Lung (tissue), 12 donors: ENCODE results near the gene ZNF335. TPM values are rescaled to one million over a fixed set of nuclear protein-coding genes. Genes with fewer than 3 reads are reported as not detected.

Experiments used
- ATAC-seq: fragments of 200-7000 bp; cut with Tn5 transposase; one replicate; pipeline ENCODE4 v1.9.1; 2020; ENCODE audit warnings: moderate number of reproducible peaks; ENCODE audit not compliant: insufficient read depth, low FRiP score
- DNase-seq, 3 donors: peaks; one replicate each; pipeline ENCODE4 v3.0.0-alpha.2; 2013 to 2017
- H3K27ac ChIP-seq, 2 donors: one replicate each; pipeline ENCODE4 v1.5.1; 2013; ENCODE audit warnings: mild to moderate bottlenecking in 2 of 2, moderate library complexity in 2 of 2, control low read depth in 1 of 2, inconsistent platforms in 1 of 2, low read depth in 1 of 2, low read length in 1 of 2
- H3K27me3 ChIP-seq, 3 donors: one replicate each; pipeline ENCODE4 v1.5.1; 2013; ENCODE audit warnings: low read length in 2 of 3; ENCODE audit not compliant: control insufficient read depth in 3 of 3, insufficient read depth in 3 of 3
- H3K36me3 ChIP-seq, 4 donors: one replicate each; pipeline ENCODE4 v1.5.1; 2013; ENCODE audit warnings: low read length in 4 of 4, mild to moderate bottlenecking in 1 of 4, moderate library complexity in 1 of 4; ENCODE audit not compliant: control insufficient read depth in 4 of 4, insufficient read depth in 4 of 4
- H3K4me1 ChIP-seq, 5 donors: one replicate each; pipeline ENCODE4 v1.5.1; 2013; ENCODE audit warnings: low read length in 5 of 5, mild to moderate bottlenecking in 2 of 5, moderate library complexity in 1 of 5; ENCODE audit not compliant: control insufficient read depth in 5 of 5, insufficient read depth in 5 of 5
- H3K4me3 ChIP-seq: one replicate; pipeline ENCODE4 v1.5.1; 2013; ENCODE audit warnings: mild to moderate bottlenecking, control low read depth, moderate library complexity
- H3K9ac ChIP-seq, 2 donors: one replicate each; pipeline ENCODE4 v1.5.1; 2013; ENCODE audit warnings: low read length in 2 of 2, control low read depth in 1 of 2; ENCODE audit not compliant: insufficient read depth in 1 of 2
- H3K9me3 ChIP-seq, 4 donors: one replicate each; pipeline ENCODE4 v1.5.1; 2013; ENCODE audit warnings: low read length in 3 of 4, mild to moderate bottlenecking in 1 of 4, moderate library complexity in 1 of 4; ENCODE audit not compliant: control insufficient read depth in 4 of 4, insufficient read depth in 3 of 4
- CTCF ChIP-seq: IDR thresholded peaks from 2 replicates; pipeline ENCODE4 v1.5.1; 2012; ENCODE audit warnings: mild to moderate bottlenecking; ENCODE audit errors: control extremely low read depth, extremely low read depth
- WGBS, 2 donors: extraction: QIAGEN DNeasy Blood & Tissue Kit; methylation state at CpG; one replicate each; pipeline ENCODE4 v1.1.7; 2013; 5-methylcytosine and 5-hydroxymethylcytosine counted together
- polyA plus RNA-seq, 2 donors: library from polyadenylated mRNA; stranded (reverse); fragments of 200-250 nt; gene quantifications; one replicate each; pipeline ENCODE4 v1.2.1, GENCODE V29; 2013
- total RNA-seq, 2 donors: library from RNA; depleted of rRNA in 1 of 2; stranded (reverse); fragments of >200 nt in 1 of 2; gene quantifications; one replicate each; pipeline ENCODE4 v1.2.1, GENCODE V29; 2014 to 2021
- donor health status: control.
- donor health status: control.
- donor health status: Bipolar disorder and iron deficiency.
- donor health status: healthy.
- donor health status: DM: yes; HTN: yes; CAD: no.

ZNF335 gene
- total and polyA plus RNA-seq, 4 donors: 12.8 to 23.6 (median 16.0) TPM

- DNase-seq (no peak), ATAC-seq (no peak)
- Histone ChIP-seq H3K4me3 (no peak overlapping the region), H3K36me3 (peaks cover 34 to 76% (median 45%) of the 10 kb centered on the region in 4 donors), H3K27me3 (no peaks in the 10 kb centered on the region), H3K27ac (no peak overlapping the region), H3K4me1 (no peaks in the 10 kb centered on the region), H3K9ac (no peak overlapping the region), H3K9me3 (peaks cover 0 to 5% (median 0%) of the 10 kb centered on the region in 4 donors)
- no peak for TF ChIP-seq CTCF
- 93 to 95% methylated on average over 9 of the region's 9 CpGs for WGBS, 2 donors
These were observed 8.0 kb downstream of the ZNF335 start for GRCh38 chr20:45964006-45964400.

GRCh38 chr20:45963059-45964005 is 8.7 kb downstream of the ZNF335 start:
- no peaks in the 10 kb centered on the region for H3K4me1 ChIP-seq
- ATAC-seq: no peak
- no peak overlapping the region for H3K27ac ChIP-seq
- H3K9me3 ChIP-seq: peaks cover 0 to 5% (median 0%) of the 10 kb centered on the region in 4 donors
- WGBS, 2 donors: 86 to 89% methylated on average over 34 of the region's 34 CpGs
- H3K4me3 ChIP-seq: no peak overlapping the region
- DNase-seq: peak in 2 of 3 donors; percentile 57 to 60
- no peak overlapping the region for H3K9ac ChIP-seq
- peaks cover 39 to 78% (median 51%) of the 10 kb centered on the region in 4 donors for H3K36me3 ChIP-seq
- TF ChIP-seq CTCF: no peak
- no peaks in the 10 kb centered on the region for H3K27me3 ChIP-seq

GRCh38 chr20:45962031-45962755 is 9.8 kb downstream of the ZNF335 start:
- Histone ChIP-seq H3K9ac (no peak overlapping the region), H3K4me3 (no peak overlapping the region), H3K4me1 (no peaks in the 10 kb centered on the region), H3K9me3 (peaks cover 0 to 2% (median 0%) of the 10 kb centered on the region in 4 donors), H3K27ac (no peak overlapping the region), H3K27me3 (no peaks in the 10 kb centered on the region), H3K36me3 (peaks cover 41 to 74% (median 51%) of the 10 kb centered on the region in 4 donors)
- 96% methylated on average over 26 of the region's 26 CpGs for WGBS, 2 donors
- no peak for TF ChIP-seq CTCF
- ATAC-seq (no peak), DNase-seq (no peak)
